Common myeloid progenitor, CD34-positive (primary cell): ENCODE results near the gene PKDREJ.

Source experiments
- CTCF ChIA-PET: fragments of 350-600 bp; sonication (Branson Sonifier 250); formaldehyde crosslinking; loops from one replicate; lab custom pipeline; 2021; ENCODE audit warnings: antibody characterized with exemption; lab: Charles Lee
- POLR2A ChIA-PET: fragments of 350-600 bp; sonication (Branson Sonifier 250); formaldehyde crosslinking; loops from one replicate; lab custom pipeline; 2021; ENCODE audit warnings: antibody characterized with exemption; lab: Charles Lee
- DNase-seq, 3 donors: peaks; one replicate each; pipeline versions ENCODE4 v3.0.0 to v3.0.0-alpha.2; 2013
- H3K27ac ChIP-seq, 2 experiments: 1 replicate in 1 of 2; 2 replicates in 1 of 2; pipeline ENCODE4 v1.7.0; 2013; ENCODE audit warnings: inconsistent platforms in 2 of 2, low read length in 2 of 2, mild to moderate bottlenecking in 2 of 2, low read depth in 1 of 2, moderate library complexity in 1 of 2; ENCODE audit not compliant: severe bottlenecking in 2 of 2, insufficient read depth in 1 of 2, poor library complexity in 1 of 2
- H3K27me3 ChIP-seq, 5 experiments: replicated peaks in 2 of 5; 1 replicate in 3 of 5; 2 replicates in 2 of 5; pipeline versions ENCODE4 v1.6.1 to v1.7.0; 2013; ENCODE audit warnings: low read length in 4 of 5, mild to moderate bottlenecking in 2 of 5, moderate library complexity in 2 of 5, inconsistent platforms in 1 of 5; ENCODE audit not compliant: insufficient read depth in 5 of 5, control insufficient read depth in 4 of 5
- H3K36me3 ChIP-seq, 4 experiments: 1 replicate in 2 of 4; 2 replicates in 2 of 4; pipeline versions ENCODE4 v1.6.1 to v1.7.0; 2013; ENCODE audit warnings: low read length in 3 of 4, control low read depth in 1 of 4, mild to moderate bottlenecking in 1 of 4; ENCODE audit not compliant: control insufficient read depth in 4 of 4, insufficient read depth in 4 of 4
- H3K4me1 ChIP-seq, 4 experiments: 1 replicate in 3 of 4; 2 replicates in 1 of 4; pipeline versions ENCODE4 v1.6.1 to v1.7.1; 2013; ENCODE audit warnings: low read length in 3 of 4, mild to moderate bottlenecking in 3 of 4, control low read depth in 1 of 4, inconsistent platforms in 1 of 4, moderate library complexity in 1 of 4; ENCODE audit not compliant: control insufficient read depth in 4 of 4, insufficient read depth in 4 of 4; ENCODE audit errors: control extremely low read depth in 1 of 4
- H3K4me3 ChIP-seq, 7 experiments: 1 replicate in 4 of 7; 2 replicates in 3 of 7; pipeline versions ENCODE4 v1.5.1 to v1.7.0; 2013; ENCODE audit warnings: mild to moderate bottlenecking in 7 of 7, low read length in 6 of 7, moderate library complexity in 6 of 7, inconsistent platforms in 2 of 7, low read depth in 2 of 7, control low read depth in 1 of 7; ENCODE audit not compliant: insufficient read depth in 4 of 7, control insufficient read depth in 1 of 7; ENCODE audit errors: extremely low read depth in 1 of 7
- H3K9me3 ChIP-seq, 5 experiments: 1 replicate in 4 of 5; 2 replicates in 1 of 5; pipeline versions ENCODE4 v1.6.1 to v1.7.1; 2013; ENCODE audit warnings: low read length in 4 of 5, mild to moderate bottlenecking in 2 of 5, inconsistent platforms in 1 of 5, low read depth in 1 of 5, moderate library complexity in 1 of 5; ENCODE audit not compliant: control insufficient read depth in 4 of 5, insufficient read depth in 2 of 5; ENCODE audit errors: control extremely low read depth in 1 of 5
- WGBS: methylation state at CpG from one replicate; pipeline ENCODE4 v1.1.5; 2013; ENCODE audit not compliant: insufficient coverage; 5-methylcytosine and 5-hydroxymethylcytosine counted together

The PKDREJ gene

DNA sequence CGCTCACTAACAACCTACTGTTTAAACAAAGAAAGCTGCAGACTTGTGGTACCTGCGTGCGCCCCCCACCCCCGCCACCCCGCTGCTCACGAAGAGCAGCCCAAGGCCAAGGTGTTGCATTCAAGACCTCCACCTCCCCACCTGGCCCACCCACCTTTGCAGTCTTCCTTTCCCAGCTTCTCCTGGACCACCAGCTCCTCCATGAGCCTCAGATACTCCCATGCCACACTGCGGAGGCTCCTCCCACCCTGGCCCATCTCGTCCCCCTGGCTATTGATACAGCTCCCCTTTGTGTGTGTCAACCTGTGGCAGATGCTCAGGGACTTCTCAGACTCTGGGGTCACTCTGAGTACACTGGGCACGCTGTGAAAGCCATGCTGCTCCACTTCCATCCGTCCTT, 17.0 kb downstream of the PKDREJ start:
- Histone ChIP-seq H3K4me3 (no peak overlapping the region), H3K36me3 (peaks cover 0 to 20% (median 11%) of the 10 kb centered on the region in 4 experiments), H3K4me1 (peaks cover under 1 to 19% (median 16%) of the 10 kb centered on the region in 4 experiments), H3K9me3 (no peaks in the 10 kb centered on the region), H3K27ac (no peak overlapping the region), H3K27me3 (no peaks in the 10 kb centered on the region)
- WGBS = 96% methylated on average over 6 of the region's 10 CpGs
- ChIA-PET CTCF (interaction anchor here (1.0 to 1.7 kb wide), 3 partner anchors 11 to 129 kb away, joined by 3 to 4 read pairs (median 4); no protein-coding TSS in a partner anchor), POLR2A (interaction anchor here (0.7 kb wide), 1 partner anchor 570 kb away, joined by 3 read pairs; no protein-coding TSS in a partner anchor)
- no peak for DNase-seq

DNA sequence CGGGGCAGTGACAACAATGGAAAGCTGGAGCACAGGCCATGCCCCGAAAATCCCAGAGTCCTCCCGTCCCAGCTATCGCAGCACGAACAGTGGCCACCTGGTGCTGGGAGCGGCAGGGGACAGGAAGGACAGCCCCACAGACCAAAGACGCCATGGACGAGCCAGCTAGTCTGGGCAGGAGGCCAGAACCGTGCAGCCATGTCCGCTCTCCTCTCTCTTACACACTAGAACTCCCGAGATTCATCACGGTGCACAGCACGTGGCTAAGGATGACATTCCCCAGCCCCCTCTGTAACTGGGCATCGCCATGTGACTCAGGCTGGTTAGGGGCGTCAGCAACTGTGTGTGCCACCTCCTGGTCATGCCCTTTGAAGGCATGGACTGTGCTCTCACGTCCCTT, 17.6 kb downstream of the PKDREJ start:
- no peak overlapping the region for H3K4me3 ChIP-seq
- H3K27ac ChIP-seq = no peak overlapping the region
- DNase-seq = no peak
- no peaks in the 10 kb centered on the region for H3K9me3 ChIP-seq
- H3K4me1 ChIP-seq = peaks cover 7 to 19% (median 16%) of the 10 kb centered on the region in 4 experiments
- 97% methylated on average over 16 of the region's 16 CpGs for WGBS
- H3K36me3 ChIP-seq = peaks cover 0 to 20% (median 11%) of the 10 kb centered on the region in 4 experiments
- CTCF ChIA-PET = interaction anchor here (0.9 to 1.7 kb wide), 6 partner anchors 10 to 129 kb away, joined by 3 to 5 read pairs (median 4); partner anchors contain the start of gene TTC38
- H3K27me3 ChIP-seq = no peaks in the 10 kb centered on the region
- POLR2A ChIA-PET = no interaction called here

DNA sequence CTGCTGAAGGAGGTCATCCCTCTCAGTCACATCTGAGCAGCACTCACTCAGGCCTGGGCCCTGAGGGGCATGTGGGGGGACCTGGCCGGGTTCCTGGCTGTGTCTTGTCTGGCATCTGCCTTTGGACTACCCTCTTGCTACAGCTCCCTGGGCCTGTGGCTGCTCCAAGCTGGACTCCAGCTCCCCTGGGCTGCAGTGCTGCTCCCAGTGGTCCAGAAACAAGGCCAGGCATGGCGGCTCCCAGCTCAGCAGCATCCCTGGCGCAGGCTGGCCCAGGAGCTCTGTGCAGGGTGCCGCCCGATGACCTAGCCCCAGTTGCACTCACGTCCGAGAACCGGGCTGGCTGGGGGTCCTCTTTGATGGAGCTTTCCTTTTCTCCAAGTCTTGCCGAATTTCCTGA, 18.4 kb downstream of the PKDREJ start:
- no peak for DNase-seq
- POLR2A ChIA-PET = interaction anchor here (1.0 kb wide), 1 partner anchor 18 kb away, joined by 3 read pairs; the partner anchor contains the start of gene PKDREJ
- no peaks in the 10 kb centered on the region for H3K27me3 ChIP-seq
- H3K4me1 ChIP-seq = peaks cover 9 to 24% (median 21%) of the 10 kb centered on the region in 4 experiments
- H3K27ac ChIP-seq = no peak overlapping the region
- 98% methylated on average over 9 of the region's 9 CpGs for WGBS
- CTCF ChIA-PET = interaction anchor here (0.9 to 1.7 kb wide), 5 partner anchors 17 to 128 kb away, joined by 3 to 5 read pairs (median 4); partner anchors contain the start of gene TTC38
- no peaks in the 10 kb centered on the region for H3K9me3 ChIP-seq
- H3K4me3 ChIP-seq = no peak overlapping the region
- peaks cover 0 to 20% (median 11%) of the 10 kb centered on the region in 4 experiments for H3K36me3 ChIP-seq

DNA sequence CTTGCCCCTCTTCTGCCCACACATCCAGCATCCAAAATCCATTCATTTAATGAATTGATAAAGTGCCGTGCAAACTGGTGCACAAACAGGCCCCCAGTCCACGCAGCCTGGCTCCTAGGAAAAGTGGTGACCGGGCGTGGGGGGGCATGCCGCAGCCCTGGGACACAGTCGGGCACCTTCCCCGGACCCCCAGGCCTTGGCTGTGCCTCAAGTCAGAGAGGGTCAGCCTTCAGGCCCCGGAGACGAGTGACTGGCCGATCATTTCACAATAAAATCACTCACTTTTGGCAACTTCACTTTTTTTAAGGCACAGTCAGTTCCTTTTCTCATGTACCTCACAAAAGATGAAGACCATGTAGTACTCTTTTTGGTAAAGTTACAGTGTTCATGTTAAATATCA, 21.1 kb downstream of the PKDREJ start:
- Histone ChIP-seq H3K9me3 (peaks cover 0 to 3% (median 0%) of the 10 kb centered on the region in 5 experiments), H3K4me1 (peaks cover 9 to 31% (median 21%) of the 10 kb centered on the region in 4 experiments), H3K4me3 (no peak overlapping the region), H3K27ac (no peak overlapping the region), H3K36me3 (peaks cover 0 to 31% (median 15%) of the 10 kb centered on the region in 4 experiments), H3K27me3 (no peaks in the 10 kb centered on the region)
- ChIA-PET POLR2A (interaction anchor here (2.3 kb wide), 1 partner anchor 8 kb away, joined by 9 read pairs; the partner anchor contains the start of gene CDPF1), CTCF (interaction anchor here (0.8 to 1.3 kb wide), 2 partner anchors 71 to 258 kb away, joined by 3 to 5 read pairs; no protein-coding TSS in a partner anchor)
- no peak for DNase-seq
- 95% methylated on average over 6 of the region's 10 CpGs for WGBS

DNA sequence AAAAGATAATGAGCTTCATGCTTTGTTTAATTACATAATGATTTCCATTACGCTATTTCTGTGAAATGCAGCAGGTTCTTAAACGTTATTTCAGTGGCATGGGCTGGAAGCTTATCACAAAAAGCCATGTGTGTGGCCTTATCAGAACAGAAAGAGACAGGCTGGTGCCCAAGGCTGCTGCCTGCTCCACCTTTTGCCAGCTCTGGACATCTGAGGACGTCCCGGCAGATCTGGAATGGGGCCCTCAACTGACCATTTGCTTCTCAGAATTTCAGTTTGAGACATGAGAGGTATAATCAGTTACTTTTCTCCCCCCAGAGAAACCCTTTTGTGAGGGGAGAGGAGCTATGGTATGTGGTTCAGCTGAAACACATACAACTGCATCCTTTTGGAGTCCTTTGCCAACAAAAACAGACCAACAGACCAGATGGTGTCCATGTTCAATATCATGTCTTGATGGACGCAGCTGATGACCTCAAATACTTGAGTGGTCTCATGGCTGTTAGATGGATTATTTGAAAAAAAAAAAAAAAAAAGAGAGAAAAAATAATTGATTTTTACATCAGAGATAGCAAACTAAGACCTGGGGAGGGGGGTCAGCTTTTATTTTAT, 21.6 kb downstream of the PKDREJ start:
- H3K36me3 ChIP-seq = peaks cover 0 to 29% (median 16%) of the 10 kb centered on the region in 4 experiments
- peaks cover 9 to 31% (median 21%) of the 10 kb centered on the region in 4 experiments for H3K4me1 ChIP-seq
- WGBS = 90% methylated on average over 2 of the region's 5 CpGs
- no peak overlapping the region for H3K27ac ChIP-seq
- POLR2A ChIA-PET = interaction anchor here (2.3 kb wide), 1 partner anchor 9 kb away, joined by 9 read pairs; the partner anchor contains the start of gene CDPF1
- H3K9me3 ChIP-seq = peaks cover 0 to 3% (median 0%) of the 10 kb centered on the region in 5 experiments
- CTCF ChIA-PET = interaction anchor here (0.7 to 1.4 kb wide), 5 partner anchors 14 to 257 kb away, joined by 3 to 5 read pairs (median 3); partner anchors contain the start of gene GTSE1
- DNase-seq = peak in 2 of 3 donors; percentile 40 to 73
- no peaks in the 10 kb centered on the region for H3K27me3 ChIP-seq
- H3K4me3 ChIP-seq = no peak overlapping the region

DNA sequence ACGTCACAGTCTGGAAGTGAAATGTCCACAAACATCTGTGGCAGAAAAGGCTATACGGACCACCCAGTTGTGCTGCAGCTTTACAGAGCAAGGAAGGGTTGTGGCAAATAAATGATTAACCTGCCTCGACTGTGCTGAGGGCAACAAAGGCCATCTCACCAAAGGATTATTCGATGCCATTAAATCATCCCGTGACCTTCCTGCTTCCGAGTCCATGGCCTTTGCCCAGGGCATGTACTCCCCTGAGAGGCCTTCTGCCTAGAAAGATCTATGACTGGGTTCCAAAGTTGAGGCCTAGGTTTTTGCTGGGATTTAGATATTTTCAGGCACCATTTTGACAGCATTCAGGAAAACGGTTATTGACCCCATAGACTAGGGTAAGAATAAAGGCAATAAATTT, 22.2 kb downstream of the PKDREJ start:
- Histone ChIP-seq H3K4me3 (no peak overlapping the region), H3K36me3 (peaks cover 0 to 29% (median 17%) of the 10 kb centered on the region in 4 experiments), H3K9me3 (peaks cover 0 to 3% (median 0%) of the 10 kb centered on the region in 5 experiments), H3K27ac (no peak overlapping the region), H3K27me3 (no peaks in the 10 kb centered on the region), H3K4me1 (peaks cover 9 to 31% (median 21%) of the 10 kb centered on the region in 4 experiments)
- no peak for DNase-seq
- WGBS = 95% methylated on average over 6 of the region's 7 CpGs
- ChIA-PET POLR2A (interaction anchor here (2.3 kb wide), 1 partner anchor 9 kb away, joined by 9 read pairs; the partner anchor contains the start of gene CDPF1), CTCF (interaction anchor here (1.0 to 1.4 kb wide), 3 partner anchors 15 to 72 kb away, joined by 3 to 5 read pairs (median 3); partner anchors contain the start of gene GTSE1)
